Stimulated activated CD8-positive, alpha-beta memory T cell treated with anti-CD3 and anti-CD28 coated beads, Interleukin-4, amount 100 ng/mL, for 24 hours (primary cell): ENCODE results near the gene C6orf62.
"Not testable (repeated sequence)": the region's sequence is repeated elsewhere in the genome, so short reads cannot be mapped to it uniquely, and the experiment has no call there.

Source experiments
- DNase-seq: peaks from one replicate; pipeline ENCODE4 v3.0.0-alpha.2; 2020; ENCODE audit warnings: low read depth

Gene C6orf62

DNA sequence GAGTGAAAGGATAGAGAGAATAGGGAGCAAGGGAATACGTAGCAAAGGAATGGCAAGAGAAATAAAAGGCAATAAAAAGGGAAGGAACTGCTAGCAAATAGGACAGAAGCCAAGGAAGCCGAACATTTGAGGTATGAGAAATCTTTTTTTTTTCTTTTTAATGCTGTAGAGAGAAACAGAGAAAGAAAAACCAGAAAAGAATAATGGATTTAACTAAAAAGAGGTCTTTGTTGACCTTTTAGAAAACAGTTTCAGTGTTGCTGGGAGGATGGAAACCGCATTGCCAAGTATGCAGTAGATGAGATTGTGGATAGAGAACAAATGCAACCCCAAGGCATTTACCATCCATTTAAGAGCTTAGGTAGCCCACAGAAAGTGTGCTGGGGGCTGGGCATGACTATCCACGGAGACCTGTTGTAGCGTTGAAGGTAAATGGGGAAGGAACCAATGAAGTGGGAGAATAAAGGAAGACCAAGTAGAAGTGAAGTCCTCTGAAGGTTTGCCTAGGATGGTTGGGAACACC, 23.3 kb upstream of the C6orf62 start:
- DNase-seq: no peak

DNA sequence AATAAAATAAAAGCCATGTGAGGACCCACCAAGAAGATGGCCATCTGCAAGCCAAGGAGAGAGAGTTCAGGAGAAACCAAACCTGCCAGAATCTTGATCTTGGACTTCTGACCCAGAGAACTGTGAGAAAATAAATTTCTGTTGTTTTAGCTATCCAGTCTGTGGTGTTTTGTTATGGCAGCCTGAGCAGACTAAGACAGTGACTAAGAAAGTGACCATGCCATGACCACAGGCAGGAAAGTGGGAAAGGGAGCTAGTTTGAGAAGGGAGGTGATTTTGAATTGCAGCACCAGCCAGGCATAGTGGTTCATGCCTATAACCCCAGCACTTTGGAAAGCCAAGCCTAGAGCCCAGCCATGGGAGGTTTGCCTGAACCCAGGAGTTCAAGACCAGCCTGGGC, 21.9 kb upstream of the C6orf62 start:
- no peak for DNase-seq

- no peak for DNase-seq
These were observed 19.8 kb upstream of the C6orf62 start for GRCh38 chr6:24738741-24739140.

DNA sequence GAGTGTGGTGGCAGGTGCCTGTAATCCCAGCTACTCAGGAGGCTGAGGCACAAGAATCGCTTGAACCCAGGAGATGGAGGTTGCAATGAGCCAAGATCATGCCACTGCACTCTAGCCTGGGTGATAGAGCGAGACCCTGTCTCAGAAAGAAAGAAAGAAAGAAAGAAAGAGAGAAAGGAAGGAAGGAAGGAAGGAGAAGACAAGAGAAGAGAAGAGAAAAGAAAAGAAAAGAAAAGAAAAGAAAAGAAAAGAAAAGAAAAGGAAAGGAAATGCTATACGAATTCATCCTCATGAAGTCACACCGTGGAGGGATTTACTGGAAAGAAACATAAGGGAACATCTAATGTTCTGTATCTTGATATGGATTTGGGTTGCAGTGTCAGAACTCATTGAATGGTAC, 15.8 kb upstream of the C6orf62 start:
- not testable (repeated sequence) for DNase-seq

DNA sequence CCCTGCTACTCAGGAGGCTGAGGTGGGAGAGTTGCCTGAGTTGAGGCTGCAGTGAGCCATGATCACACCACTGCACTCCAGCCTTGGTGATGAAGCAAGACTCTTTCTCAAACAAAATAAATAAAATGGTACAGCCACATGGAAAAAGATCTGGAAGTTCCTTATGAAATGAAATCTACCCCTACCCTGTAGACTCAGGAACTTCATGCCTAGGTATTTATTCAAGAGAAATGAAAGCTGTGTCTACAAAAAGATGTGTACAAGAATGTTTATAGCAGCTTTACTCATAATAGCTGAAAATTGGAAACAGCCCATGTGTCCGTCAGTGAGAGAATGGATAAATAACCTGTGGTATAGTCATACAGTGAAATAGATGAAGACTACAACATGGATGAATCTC, 15.2 kb upstream of the C6orf62 start:
- no peak for DNase-seq

- not testable (repeated sequence) for DNase-seq
These were observed 12.6 kb upstream of the C6orf62 start for GRCh38 chr6:24731456-24732134.

GRCh38 chr6:24730653-24731052, 11.7 kb upstream of the C6orf62 start:
- DNase-seq: not testable (repeated sequence)

- no peak for DNase-seq
These were observed 4.3 kb upstream of the C6orf62 start for GRCh38 chr6:24723270-24723669.

DNA sequence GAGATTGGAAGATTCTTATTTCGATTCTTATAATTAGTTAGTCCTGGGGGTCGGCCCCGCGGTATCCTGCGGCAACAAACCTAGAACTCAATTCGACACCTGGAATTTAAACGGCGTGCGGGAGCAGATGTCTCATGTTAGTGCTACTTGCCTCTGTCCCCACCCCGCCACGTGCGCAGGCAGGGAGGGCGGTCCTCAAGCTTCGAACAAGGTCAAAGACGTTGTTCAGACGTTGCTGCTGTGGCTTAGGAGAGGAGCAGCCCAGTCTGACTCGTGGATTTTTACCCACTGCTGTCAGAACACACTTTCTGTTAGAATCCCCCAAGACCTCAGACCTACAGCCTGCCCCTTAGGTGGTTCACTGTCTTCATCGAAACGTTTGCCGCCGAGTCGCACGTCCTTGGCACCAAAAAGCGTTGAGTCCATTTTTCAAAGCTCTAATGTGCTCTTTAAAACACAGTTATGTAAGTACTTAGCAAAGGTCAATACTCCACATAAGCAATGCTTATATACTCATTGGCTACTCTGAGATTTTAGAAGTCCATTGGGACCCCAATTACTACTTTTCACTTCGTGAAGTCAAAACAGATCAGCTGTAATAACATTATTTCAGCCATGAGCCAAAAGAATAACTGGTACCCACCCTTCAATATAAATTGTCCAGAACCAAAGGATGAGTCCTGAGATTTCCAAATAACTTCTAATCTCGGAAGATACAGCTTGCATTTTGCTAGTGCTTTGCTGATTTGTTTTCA, 2.7 kb upstream of the C6orf62 start:
- DNase-seq: no peak

GRCh38 chr6:24720604-24721460, 1.9 kb upstream of the C6orf62 start:
- peak; percentile 99 for DNase-seq

DNA sequence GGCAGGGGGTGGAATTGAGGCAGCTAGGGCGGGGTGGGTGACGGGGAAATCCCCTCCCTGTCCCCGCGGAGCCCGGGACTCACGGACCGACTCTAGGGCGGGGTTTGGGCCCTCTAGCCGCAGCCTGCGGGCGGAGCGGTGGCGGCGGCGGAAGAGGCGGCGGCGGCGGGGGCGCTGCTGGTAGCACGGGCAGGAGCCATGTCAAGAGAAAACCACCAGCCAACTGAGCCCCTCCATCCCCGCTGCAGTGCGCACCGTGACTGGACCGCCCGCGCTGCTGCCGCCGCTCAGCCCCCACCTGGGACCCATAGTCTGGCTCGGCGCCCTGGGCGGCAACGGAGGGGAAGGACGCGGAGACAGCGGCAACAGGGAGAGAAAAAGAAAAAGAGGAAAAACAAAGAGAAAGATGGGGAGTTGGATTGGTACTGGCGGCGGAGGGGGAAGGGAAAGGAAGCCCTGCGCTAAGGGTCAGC, 1.2 kb upstream of the C6orf62 start:
- DNase-seq: peak; percentile 64

DNA sequence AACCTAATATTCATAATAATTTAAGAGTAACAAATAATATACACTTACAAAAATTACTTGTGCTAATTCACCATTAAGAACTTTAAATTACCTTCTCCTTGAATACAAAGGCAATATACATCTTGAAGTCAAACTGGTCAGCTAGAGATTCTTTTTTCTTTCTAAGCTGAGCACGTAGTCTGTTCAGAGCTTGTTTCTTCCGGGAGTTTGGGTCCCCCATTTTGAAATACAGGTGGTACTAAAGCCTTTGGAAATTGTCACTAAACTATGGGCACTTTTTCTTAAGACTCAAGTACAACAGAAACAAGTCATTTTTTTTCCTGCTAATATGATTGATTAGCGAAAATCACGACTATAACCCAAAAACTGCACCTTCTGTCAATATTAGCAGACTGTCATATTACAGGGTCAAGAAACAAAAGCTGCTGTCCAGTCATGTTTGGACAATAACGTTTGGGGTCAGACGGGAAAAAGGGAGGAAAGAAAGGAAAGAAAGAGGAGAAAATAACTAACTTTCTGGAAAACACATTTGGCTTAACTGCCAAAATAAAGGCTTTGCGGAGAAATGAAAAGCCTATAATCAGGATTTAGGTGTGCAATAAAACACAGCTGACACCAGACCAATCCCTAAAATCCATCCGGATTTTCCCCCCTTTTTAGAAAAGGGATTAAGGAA, 367 bp downstream of the C6orf62 start:
- no peak for DNase-seq

DNA sequence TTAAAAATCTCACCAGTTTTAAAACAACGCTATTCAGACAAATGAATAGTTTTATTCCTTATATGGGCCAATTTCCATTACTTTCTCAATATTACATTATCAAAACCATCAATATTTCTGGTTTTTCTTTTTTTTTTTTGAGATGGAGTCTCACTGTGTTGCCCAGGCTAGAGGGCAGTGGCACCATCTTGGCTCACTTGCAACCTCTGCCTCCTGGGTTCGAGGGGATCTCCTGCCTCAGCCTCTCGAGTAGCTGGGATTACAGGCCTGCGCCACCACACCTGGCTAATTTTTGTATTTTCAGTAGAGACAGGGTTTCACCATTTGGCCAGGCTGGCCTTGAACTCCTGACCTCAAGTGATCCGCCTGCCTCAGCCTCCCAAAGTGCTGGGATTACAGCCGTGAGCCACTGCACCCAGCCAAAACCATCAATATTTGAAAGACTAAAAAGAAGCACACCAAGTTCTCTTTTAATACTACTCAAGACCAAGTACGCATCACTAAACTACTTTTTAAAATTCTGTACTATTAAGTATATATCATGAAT, 2.3 kb downstream of the C6orf62 start:
- not testable (repeated sequence) for DNase-seq

DNA sequence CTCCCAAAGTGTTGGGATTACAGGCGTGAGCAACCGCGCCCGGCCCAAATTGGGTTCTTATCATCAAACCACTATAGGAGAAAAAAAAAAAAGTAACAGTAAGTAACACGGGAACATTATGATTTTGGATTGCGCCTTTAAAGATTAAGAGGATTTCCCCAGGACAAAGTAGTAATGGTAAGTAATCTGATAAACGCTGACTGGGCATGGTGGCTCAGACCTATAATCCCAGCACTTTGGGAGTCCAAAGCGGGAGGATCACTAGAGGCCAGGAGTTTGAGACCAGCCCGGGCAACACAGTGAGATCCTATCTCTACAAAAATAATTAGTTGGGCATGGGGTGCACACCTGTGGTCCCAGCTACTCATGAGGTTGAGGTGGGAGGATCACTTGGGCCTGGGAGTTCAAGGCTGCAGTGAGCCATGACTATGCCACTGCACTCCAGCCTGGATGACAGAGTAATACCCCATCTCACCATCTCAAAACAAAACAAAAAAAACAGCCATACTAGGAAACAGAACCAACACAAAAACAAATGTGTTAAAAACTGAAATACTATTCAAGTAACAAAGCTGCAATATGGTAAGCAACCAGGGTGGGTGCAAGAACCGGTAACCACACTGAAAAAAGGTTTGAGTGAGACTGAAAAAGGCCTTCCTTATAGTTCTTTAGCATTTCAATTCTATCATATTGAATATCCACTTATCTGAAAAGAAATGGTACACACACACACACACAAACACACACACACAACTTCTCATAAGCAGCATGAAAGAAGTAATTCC, 8.2 kb downstream of the C6orf62 start:
- DNase-seq: no peak

- DNase-seq: no peak
These were observed 9.8 kb downstream of the C6orf62 start for GRCh38 chr6:24709014-24709711.

- DNase-seq: no peak
These were observed 10.3 kb downstream of the C6orf62 start for GRCh38 chr6:24708612-24709011.

GRCh38 chr6:24704468-24704867, 14.5 kb downstream of the C6orf62 start:
- no peak for DNase-seq

DNA sequence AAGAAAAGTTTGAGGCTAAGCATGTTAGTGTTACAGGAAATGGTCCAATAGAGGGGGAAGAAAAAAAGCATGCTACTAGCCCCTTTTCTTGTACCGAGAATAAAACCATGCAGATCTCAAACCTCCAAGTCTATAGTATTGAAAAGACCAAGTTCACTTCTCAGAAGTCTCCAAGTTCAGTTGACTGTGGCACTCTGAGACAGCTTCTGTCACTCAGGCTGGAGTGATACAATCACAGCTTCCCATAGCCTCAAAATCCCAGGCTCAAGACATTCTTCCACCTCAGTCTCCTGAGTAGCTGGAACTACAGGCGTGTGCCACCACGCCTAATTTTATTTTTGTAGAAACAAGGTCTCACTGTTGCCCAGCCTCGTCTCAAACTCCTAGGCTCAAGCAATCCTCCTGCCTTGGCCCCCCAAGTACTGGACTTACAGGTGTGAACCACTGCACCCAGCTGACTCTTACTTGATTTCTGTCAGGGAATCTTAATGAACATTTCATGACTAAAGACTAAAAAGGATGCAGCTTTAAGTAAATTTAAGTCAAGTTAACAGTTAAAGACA, 16.2 kb downstream of the C6orf62 start:
- no peak for DNase-seq

DNA sequence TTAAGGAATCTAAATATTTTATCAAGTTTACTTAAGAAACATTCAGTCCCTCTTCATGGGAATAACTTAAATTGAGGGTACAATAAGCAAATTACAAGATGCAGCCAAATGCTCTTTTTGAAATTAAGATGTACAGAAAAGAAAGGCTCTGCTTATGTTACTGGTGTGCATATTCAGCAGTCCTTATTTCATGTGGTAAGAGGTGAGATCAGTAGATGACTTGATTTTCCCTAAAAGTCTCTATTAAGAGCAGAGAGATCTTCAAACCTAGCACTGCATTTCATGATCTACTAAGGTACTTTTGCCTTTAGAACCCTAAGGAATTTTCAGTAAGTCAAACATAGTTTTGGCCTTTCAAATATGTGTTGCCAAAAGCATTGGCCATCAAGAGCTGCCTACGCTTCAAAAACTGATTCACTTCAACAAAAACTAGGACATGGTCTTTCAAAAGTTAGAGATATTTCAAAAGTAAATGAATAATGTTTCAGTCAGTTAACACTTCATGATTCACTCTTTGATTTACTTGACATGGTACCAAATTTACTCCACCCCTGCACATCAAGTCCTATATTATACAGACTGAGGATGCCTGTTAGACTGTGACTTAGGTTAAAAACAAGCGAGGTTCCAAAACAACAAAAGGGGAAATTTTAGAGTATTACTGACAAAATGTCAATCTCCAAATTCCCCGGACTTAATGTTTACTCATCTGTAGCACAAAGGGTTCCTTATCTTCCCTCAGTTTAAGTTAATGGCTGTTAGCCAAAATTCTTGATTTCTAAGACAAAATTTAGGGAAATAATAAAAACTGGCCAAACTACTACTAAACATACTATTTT, 19.2 kb downstream of the C6orf62 start:
- no peak for DNase-seq
